HCT116 (cell line): ENCODE data around the gene ARMH4. TPM values are rescaled to one million over a fixed set of nuclear protein-coding genes. Genes with fewer than 3 reads are reported as not detected.

ENCODE experiments used
- ATAC-seq: fragments of 200-7000 bp; cut with Tn5 transposase; 2 replicates; pipeline ENCODE4 v1.9.1; 2020; ENCODE audit warnings: mild to moderate bottlenecking, moderate library complexity
- BruUV-seq: library from RNA; stranded (reverse); fragments of 400-500 nt; replicated peaks from 2 replicates; lab custom pipeline; 2021; lab: Mats Ljungman, UMichigan
- CTCF ChIA-PET: fragments of 300-600 bp; sonication (Branson Sonifier 250); formaldehyde crosslinking; loops from one replicate; lab custom pipeline; 2021; ENCODE audit warnings: antibody characterized with exemption; lab: Charles Lee
- POLR2A ChIA-PET: fragments of 300-600, 350-600 bp; sonication (Branson Sonifier 250); formaldehyde crosslinking; loops from one replicate; lab custom pipeline; 2021; ENCODE audit warnings: antibody characterized with exemption; lab: Charles Lee
- RAD21 ChIA-PET, 2 experiments: fragments of 300-600 bp; sonication (Branson Sonifier 250); formaldehyde crosslinking; loops; one replicate each; lab custom pipeline; 2023; ENCODE audit warnings: low total read pairs in 2 of 2; ENCODE audit not compliant: uncharacterized antibody in 2 of 2, unreplicated experiment in 2 of 2, low non-redundant PET in 1 of 2; lab: Charles Lee
- DNase-seq: peaks from one replicate; pipeline ENCODE4 v3.0.0-alpha.2; 2010; ENCODE audit warnings: low read depth, low spot score
- H2AFZ ChIP-seq: fragments of 200-600 bp; shearing (Covaris generic), sonication (generic); 2 replicates; pipeline ENCODE4 v1.6.1; 2017; ENCODE audit warnings: low read depth, mixed run types, mixed read lengths, antibody characterized with exemption, low read length; ENCODE audit not compliant: poor library complexity, severe bottlenecking
- H3K27ac ChIP-seq: 2 replicates; pipeline ENCODE4 v1.5.1; 2012; ENCODE audit warnings: low read depth, low read length
- H3K27me3 ChIP-seq: fragments of 200-600 bp; sonication (generic); 2 replicates; pipeline ENCODE4 v1.6.1; 2016; ENCODE audit warnings: mixed run types, low read length, mixed read lengths; ENCODE audit not compliant: insufficient read depth
- H3K36me3 ChIP-seq, 2 experiments: fragments of 200-500 bp in 1 of 2; fragments of 200-600 bp in 1 of 2; sonication (Bioruptor generic) in 1 of 2; sonication (generic) in 1 of 2; 2 replicates each; pipeline versions ENCODE4 v1.5.1 to v1.6.1; 2014 to 2016; ENCODE audit warnings: low read length in 2 of 2, inconsistent platforms in 1 of 2, mixed read lengths in 1 of 2, mixed run types in 1 of 2; ENCODE audit not compliant: insufficient read depth in 2 of 2, control insufficient read depth in 1 of 2
- H3K4me1 ChIP-seq, 2 experiments: fragments of 200-600 bp in 1 of 2; sonication (generic) in 1 of 2; 2 replicates each; pipeline versions ENCODE4 v1.5.1 to v1.6.1; 2012 to 2017; ENCODE audit warnings: low read length in 2 of 2, inconsistent platforms in 1 of 2, mild to moderate bottlenecking in 1 of 2, mixed read lengths in 1 of 2, mixed run types in 1 of 2, moderate library complexity in 1 of 2; ENCODE audit not compliant: insufficient read depth in 2 of 2, control insufficient read depth in 1 of 2
- H3K4me2 ChIP-seq: fragments of 200-600 bp; sonication (generic); 2 replicates; pipeline ENCODE4 v1.6.1; 2017; ENCODE audit warnings: mixed run types, low read length, mixed read lengths
- H3K4me3 ChIP-seq, 2 experiments: fragments of 200-600 bp in 1 of 2; sonication (generic) in 1 of 2; replicated peaks in 1 of 2; 2 replicates each; pipeline ENCODE4 v1.5.1; 2011 to 2016; ENCODE audit warnings: low read length in 2 of 2, control low read depth in 1 of 2, low read depth in 1 of 2, mild to moderate bottlenecking in 1 of 2, mixed read lengths in 1 of 2, mixed run types in 1 of 2
- H3K79me2 ChIP-seq: fragments of 200-600 bp; sonication (generic); 2 replicates; pipeline ENCODE4 v1.6.1; 2017; ENCODE audit warnings: mild to moderate bottlenecking, mixed run types, low read length, moderate library complexity, mixed read lengths; ENCODE audit not compliant: insufficient read depth
- H3K9ac ChIP-seq: fragments of 200-600 bp; sonication (generic); 2 replicates; pipeline ENCODE4 v1.6.1; 2016; ENCODE audit warnings: low read length, mixed read lengths
- H3K9me2 ChIP-seq: fragments of 200-600 bp; sonication (generic), shearing (Covaris generic); 2 replicates; pipeline ENCODE4 v1.6.1; 2017; ENCODE audit warnings: mixed run types, mild to moderate bottlenecking, moderate library complexity; ENCODE audit not compliant: insufficient read depth
- H3K9me3 ChIP-seq, 2 experiments: fragments of 200-500 bp in 1 of 2; fragments of 200-600 bp in 1 of 2; sonication (Bioruptor generic) in 1 of 2; sonication (generic) in 1 of 2; 2 replicates each; pipeline ENCODE4 v1.6.1; 2014 to 2017; ENCODE audit warnings: low read length in 2 of 2, mixed read lengths in 2 of 2, inconsistent platforms in 1 of 2, low read depth in 1 of 2, mild to moderate bottlenecking in 1 of 2, mixed run types in 1 of 2, moderate library complexity in 1 of 2; ENCODE audit not compliant: control insufficient read depth in 1 of 2, insufficient read depth in 1 of 2
- H4K20me1 ChIP-seq: fragments of 200-600 bp; sonication (generic), shearing (Covaris generic); 2 replicates; pipeline ENCODE4 v1.6.1; 2017; ENCODE audit warnings: mixed run types, mild to moderate bottlenecking, moderate library complexity; ENCODE audit not compliant: insufficient read depth
- CBX3 ChIP-seq: IDR thresholded peaks from 2 replicates; pipeline ENCODE4 v1.6.1; 2012; ENCODE audit warnings: low read depth
- ELF1 ChIP-seq: IDR thresholded peaks from 2 replicates; pipeline ENCODE4 v1.6.1; 2012; ENCODE audit warnings: low read depth, borderline replicate concordance
- EZH2phosphoT487 ChIP-seq: fragments of 200-600 bp; IDR thresholded peaks from 2 replicates; pipeline ENCODE4 v1.6.1; 2018; ENCODE audit warnings: antibody characterized with exemption, borderline replicate concordance
- FOSL1 ChIP-seq: IDR thresholded peaks from 2 replicates; pipeline ENCODE4 v1.6.1; 2012; ENCODE audit warnings: low read depth
- POLR2AphosphoS5 ChIP-seq: IDR thresholded peaks from 2 replicates; pipeline ENCODE4 v1.6.1; 2011; ENCODE audit warnings: mild to moderate bottlenecking, low read depth, low read length, moderate library complexity
- RAD21 ChIP-seq: IDR thresholded peaks from 2 replicates; pipeline ENCODE4 v1.6.1; 2012; ENCODE audit warnings: low read depth, mild to moderate bottlenecking
- SP1 ChIP-seq: IDR thresholded peaks from 2 replicates; pipeline ENCODE4 v1.6.1; 2012; ENCODE audit warnings: low read depth
- intact Hi-C: fragments of 100-400 bp; cut with micrococcal nuclease; formaldehyde crosslinking; loops from 2 replicates; pipeline ENCODE4 v1.10.0; 2022
- total RNA-seq: library from RNA; stranded (reverse); gene quantifications from one replicate; pipeline ENCODE4 v1.2.1, GENCODE V29; 2021; ENCODE audit not compliant: unreplicated experiment
- TF ChIP-seq, protein P1 (sequence below), 3 experiments: fragments of 200-600 bp in 1 of 3; sonication (generic) in 1 of 3; IDR thresholded peaks in 2 of 3; conservative IDR thresholded peaks in 1 of 3; 2 replicates each; pipeline ENCODE4 v1.5.1; 2012 to 2017; ENCODE audit warnings: low read depth in 2 of 3, low read length in 2 of 3, antibody characterized with exemption in 1 of 3, borderline replicate concordance in 1 of 3, control low read depth in 1 of 3, mild to moderate bottlenecking in 1 of 3, mixed read lengths in 1 of 3, mixed run types in 1 of 3, moderate library complexity in 1 of 3; ENCODE audit not compliant: insufficient read depth in 1 of 3

The ARMH4 gene
- total RNA-seq, 1 experiment from 2014 or later, result 1.7 TPM

DNA sequence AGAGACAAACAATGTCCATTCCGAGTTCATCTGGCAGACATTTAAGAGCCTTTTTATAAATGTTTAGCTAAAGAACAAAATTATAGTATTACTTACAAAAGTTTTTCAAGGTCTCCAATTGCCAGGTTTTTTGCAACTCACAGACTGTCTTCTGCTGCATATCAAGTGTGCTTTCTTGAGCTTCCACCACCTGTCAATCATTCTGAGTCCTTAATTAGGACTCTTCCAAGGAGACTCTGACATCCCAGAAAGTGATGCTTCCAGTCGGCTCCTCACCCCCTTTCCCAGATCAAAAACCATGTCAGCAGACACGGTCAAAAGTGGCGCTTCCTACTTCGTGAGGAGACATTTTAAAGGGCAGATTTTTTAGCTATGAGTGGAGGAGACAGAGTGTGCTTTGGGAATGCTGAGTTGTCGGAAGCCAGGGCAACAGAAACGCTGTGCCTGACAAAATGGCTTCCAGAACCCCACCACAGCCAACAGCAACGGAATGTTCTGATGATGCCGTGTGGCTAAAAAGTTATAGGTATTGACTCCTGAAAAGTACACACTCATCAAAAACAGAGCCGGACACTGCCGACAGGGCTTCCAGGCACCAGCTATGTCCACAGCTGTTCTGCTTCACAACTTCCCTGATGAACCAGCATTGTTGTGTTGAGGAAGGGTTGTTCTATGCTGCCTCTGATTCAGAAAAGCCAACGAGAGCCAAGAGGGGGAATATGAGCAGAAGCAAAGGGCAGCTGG lies 170.0 kb downstream of the ARMH4 start:
- no peaks in the 10 kb centered on the region for H3K79me2 ChIP-seq
- H3K4me2 ChIP-seq, result no peak overlapping the region
- ChIA-PET CTCF (no interaction called here), POLR2A (no interaction called here), RAD21 (no interaction called here)
- no peaks in the 10 kb centered on the region for H3K9me2 ChIP-seq
- no peak overlapping the region for H3K4me3 ChIP-seq
- H3K4me1 ChIP-seq, result no peaks in the 10 kb centered on the region
- no TSS peak for BruUV-seq
- H3K27me3 ChIP-seq, result peaks cover 64% of the 10 kb centered on the region
- H4K20me1 ChIP-seq, result no peaks in the 10 kb centered on the region
- intact Hi-C loops, result no loop called here
- no peaks in the 10 kb centered on the region for H3K9me3 ChIP-seq
- H3K9ac ChIP-seq, result no peak overlapping the region
- no peak for TF ChIP-seq POLR2AphosphoS5
- no peak for TF ChIP-seq FOSL1
- no peak for TF ChIP-seq CBX3
- TF ChIP-seq RAD21, result no peak
- TF ChIP-seq EZH2phosphoT487, result no peak
- no peak for TF ChIP-seq ELF1
- TF ChIP-seq, protein P1, sequence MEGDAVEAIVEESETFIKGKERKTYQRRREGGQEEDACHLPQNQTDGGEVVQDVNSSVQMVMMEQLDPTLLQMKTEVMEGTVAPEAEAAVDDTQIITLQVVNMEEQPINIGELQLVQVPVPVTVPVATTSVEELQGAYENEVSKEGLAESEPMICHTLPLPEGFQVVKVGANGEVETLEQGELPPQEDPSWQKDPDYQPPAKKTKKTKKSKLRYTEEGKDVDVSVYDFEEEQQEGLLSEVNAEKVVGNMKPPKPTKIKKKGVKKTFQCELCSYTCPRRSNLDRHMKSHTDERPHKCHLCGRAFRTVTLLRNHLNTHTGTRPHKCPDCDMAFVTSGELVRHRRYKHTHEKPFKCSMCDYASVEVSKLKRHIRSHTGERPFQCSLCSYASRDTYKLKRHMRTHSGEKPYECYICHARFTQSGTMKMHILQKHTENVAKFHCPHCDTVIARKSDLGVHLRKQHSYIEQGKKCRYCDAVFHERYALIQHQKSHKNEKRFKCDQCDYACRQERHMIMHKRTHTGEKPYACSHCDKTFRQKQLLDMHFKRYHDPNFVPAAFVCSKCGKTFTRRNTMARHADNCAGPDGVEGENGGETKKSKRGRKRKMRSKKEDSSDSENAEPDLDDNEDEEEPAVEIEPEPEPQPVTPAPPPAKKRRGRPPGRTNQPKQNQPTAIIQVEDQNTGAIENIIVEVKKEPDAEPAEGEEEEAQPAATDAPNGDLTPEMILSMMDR (IDR thresholded peaks at IDR 0.05 in 2 of 3, conservative IDR thresholded peaks at IDR 0.05 in 1 of 3; ENCODE audit: borderline replicate concordance in 1 of 3, insufficient read depth in 1 of 3, low read depth in 2 of 3, low read length in 2 of 3), result no peak
- no peak for TF ChIP-seq SP1
- H2AFZ ChIP-seq, result no peak overlapping the region
- DNase-seq (no peak), ATAC-seq (no peak)
- H3K27ac ChIP-seq, result no peak overlapping the region
- H3K36me3 ChIP-seq, result no peaks in the 10 kb centered on the region
